Measurements from ENCODE around the gene GATAD2A.

GRCh38 chr19:19402656-19403372 is 2.7 kb upstream of the GATAD2A start:
- TF ChIP-seq, protein P1, sequence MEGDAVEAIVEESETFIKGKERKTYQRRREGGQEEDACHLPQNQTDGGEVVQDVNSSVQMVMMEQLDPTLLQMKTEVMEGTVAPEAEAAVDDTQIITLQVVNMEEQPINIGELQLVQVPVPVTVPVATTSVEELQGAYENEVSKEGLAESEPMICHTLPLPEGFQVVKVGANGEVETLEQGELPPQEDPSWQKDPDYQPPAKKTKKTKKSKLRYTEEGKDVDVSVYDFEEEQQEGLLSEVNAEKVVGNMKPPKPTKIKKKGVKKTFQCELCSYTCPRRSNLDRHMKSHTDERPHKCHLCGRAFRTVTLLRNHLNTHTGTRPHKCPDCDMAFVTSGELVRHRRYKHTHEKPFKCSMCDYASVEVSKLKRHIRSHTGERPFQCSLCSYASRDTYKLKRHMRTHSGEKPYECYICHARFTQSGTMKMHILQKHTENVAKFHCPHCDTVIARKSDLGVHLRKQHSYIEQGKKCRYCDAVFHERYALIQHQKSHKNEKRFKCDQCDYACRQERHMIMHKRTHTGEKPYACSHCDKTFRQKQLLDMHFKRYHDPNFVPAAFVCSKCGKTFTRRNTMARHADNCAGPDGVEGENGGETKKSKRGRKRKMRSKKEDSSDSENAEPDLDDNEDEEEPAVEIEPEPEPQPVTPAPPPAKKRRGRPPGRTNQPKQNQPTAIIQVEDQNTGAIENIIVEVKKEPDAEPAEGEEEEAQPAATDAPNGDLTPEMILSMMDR (IDR thresholded peaks at IDR 0.05), result no peak
- TF ChIP-seq POLR2A (IDR thresholded peaks at IDR 0.05), result no peak

Measured in sigmoid colon (tissue), 3 donors.